Endothelial cell of umbilical vein (primary cell): Measurements from ENCODE around the gene TTN. TPM values are rescaled to one million over a fixed set of nuclear protein-coding genes. Genes with fewer than 3 reads are reported as not detected.

Experiments
- BruUV-seq: library from RNA; stranded (reverse); fragments of 400-500 nt; replicated peaks from 2 replicates; lab custom pipeline; 2021; lab: Mats Ljungman, UMichigan
- CTCF ChIA-PET: fragments of 300-600, 350-600 bp; sonication (Branson Sonifier 250); formaldehyde crosslinking; loops from one replicate; lab custom pipeline; 2021; ENCODE audit warnings: antibody characterized with exemption, inconsistent platforms; lab: Charles Lee
- POLR2A ChIA-PET: fragments of 300-600, 350-600 bp; sonication (Branson Sonifier 250); formaldehyde crosslinking; loops from one replicate; lab custom pipeline; 2021; ENCODE audit warnings: antibody characterized with exemption, inconsistent platforms; lab: Charles Lee
- DNase-seq: peaks from one replicate; pipeline ENCODE4 v3.0.0-alpha.2; 2011; ENCODE audit warnings: low read depth, low spot score
- FAIRE-seq: peaks from 2 replicates; lab custom pipeline; 2011; peaks lifted over from hg19 to GRCh38; lab: Jason Lieb, UNC
- H2AFZ ChIP-seq: 2 replicates; pipeline ENCODE4 v1.6.0; 2012; ENCODE audit warnings: low read depth, low read length, control low read depth, inconsistent platforms
- H3K27ac ChIP-seq: 2 replicates; pipeline ENCODE4 v1.5.1; 2011; ENCODE audit warnings: low read depth, mild to moderate bottlenecking, control low read depth, low read length, moderate library complexity; ENCODE audit not compliant: insufficient read depth
- H3K27me3 ChIP-seq, 2 experiments: 2 replicates each; pipeline versions ENCODE4 v1.6.0 to v1.6.1; 2011; ENCODE audit warnings: low read length in 2 of 2, mixed read lengths in 1 of 2; ENCODE audit not compliant: control insufficient read depth in 2 of 2, insufficient read depth in 2 of 2
- H3K36me3 ChIP-seq, 2 experiments: 2 replicates in 1 of 2; 3 replicates in 1 of 2; pipeline ENCODE4 v1.5.1; 2011; ENCODE audit warnings: low read length in 2 of 2, mild to moderate bottlenecking in 1 of 2, moderate library complexity in 1 of 2; ENCODE audit not compliant: control insufficient read depth in 2 of 2, insufficient read depth in 2 of 2; ENCODE audit errors: extremely low read depth in 1 of 2
- H3K4me1 ChIP-seq: 3 replicates; pipeline ENCODE4 v1.5.1; 2011; ENCODE audit warnings: mild to moderate bottlenecking, low read length; ENCODE audit not compliant: control insufficient read depth, insufficient read depth; ENCODE audit errors: extremely low read depth
- H3K4me2 ChIP-seq: 2 replicates; pipeline ENCODE4 v1.6.1; 2011; ENCODE audit warnings: low read length, control low read depth, mixed read lengths; ENCODE audit not compliant: insufficient read depth
- H3K4me3 ChIP-seq, 3 experiments: fragments of 200-600 bp in 1 of 3; sonication (generic), shearing (Covaris generic) in 1 of 3; replicated peaks in 1 of 3; 2 replicates each; pipeline ENCODE4 v1.5.1; 2011 to 2016; ENCODE audit warnings: control low read depth in 3 of 3, low read length in 3 of 3, mild to moderate bottlenecking in 2 of 3, inconsistent platforms in 1 of 3, low read depth in 1 of 3, moderate library complexity in 1 of 3; ENCODE audit not compliant: insufficient read depth in 1 of 3
- H3K79me2 ChIP-seq: 2 replicates; pipeline ENCODE4 v1.6.0; 2012; ENCODE audit warnings: low read length, inconsistent platforms; ENCODE audit not compliant: control insufficient read depth, insufficient read depth
- H3K9ac ChIP-seq: replicated peaks from 2 replicates; pipeline ENCODE3; 2011; ENCODE audit warnings: low read length, control low read depth; ENCODE audit not compliant: insufficient read depth; ENCODE audit errors: extremely low read depth
- H3K9me1 ChIP-seq: replicated peaks from 3 replicates; pipeline ENCODE4 v1.6.0; 2011; ENCODE audit warnings: mild to moderate bottlenecking, low read length; ENCODE audit not compliant: control insufficient read depth, insufficient read depth; ENCODE audit errors: extremely low read depth
- H3K9me3 ChIP-seq: replicated peaks from 2 replicates; pipeline ENCODE4 v1.5.1; 2012; ENCODE audit warnings: low read length, inconsistent platforms; ENCODE audit not compliant: control insufficient read depth, insufficient read depth
- H4K20me1 ChIP-seq: replicated peaks from 2 replicates; pipeline ENCODE3; 2011; ENCODE audit warnings: mild to moderate bottlenecking, low read length; ENCODE audit not compliant: control insufficient read depth, insufficient read depth; ENCODE audit errors: extremely low read depth
- CTCF ChIP-seq, 2 donors: IDR thresholded peaks; 1 replicate in 1 of 2; 2 replicates in 1 of 2; pipeline ENCODE4 v1.5.1; 2011; ENCODE audit warnings: low read length in 2 of 2, mild to moderate bottlenecking in 2 of 2, moderate library complexity in 2 of 2, control low read depth in 1 of 2, inconsistent platforms in 1 of 2, low read depth in 1 of 2; ENCODE audit not compliant: insufficient read depth in 1 of 2; ENCODE audit errors: extremely low read depth in 1 of 2
- EZH2 ChIP-seq: IDR thresholded peaks from 2 replicates; pipeline ENCODE4 v1.6.1; 2012; ENCODE audit warnings: borderline replicate concordance, low read depth, mild to moderate bottlenecking, moderate library complexity, low read length, inconsistent platforms; ENCODE audit not compliant: severe bottlenecking
- FOS ChIP-seq: IDR thresholded peaks from 2 replicates; pipeline ENCODE4 v1.6.1; 2011; ENCODE audit warnings: mild to moderate bottlenecking, low read length, moderate library complexity, borderline replicate concordance; ENCODE audit not compliant: insufficient read depth
- GATA2 ChIP-seq: IDR thresholded peaks from 2 replicates; pipeline ENCODE4 v1.7.0; 2011; ENCODE audit warnings: low read depth, mild to moderate bottlenecking, moderate library complexity, mixed read lengths, low read length; ENCODE audit not compliant: insufficient read length, insufficient read depth
- JUN ChIP-seq: IDR thresholded peaks from 2 replicates; pipeline ENCODE4 v1.6.1; 2011; ENCODE audit warnings: borderline replicate concordance, low read depth; ENCODE audit not compliant: insufficient read length, insufficient read depth
- MYC ChIP-seq: IDR thresholded peaks from one replicate; pipeline ENCODE4 v1.6.1; 2011; ENCODE audit warnings: mild to moderate bottlenecking, low read depth, low read length
- POLR2A ChIP-seq: IDR thresholded peaks from 2 replicates; pipeline ENCODE4 v1.6.1; 2012; ENCODE audit warnings: low read depth, mild to moderate bottlenecking, control low read depth, low read length
- POLR2AphosphoS5 ChIP-seq: IDR thresholded peaks from 2 replicates; pipeline ENCODE4 v1.6.1; 2012; ENCODE audit warnings: low read depth, mild to moderate bottlenecking, control low read depth, low read length, moderate library complexity; ENCODE audit not compliant: insufficient read depth
- dilution Hi-C: fragments of 300-500 bp; cut with MboI; formaldehyde crosslinking; loops from one replicate; pipeline ENCODE4 v1.15.0; 2019; ENCODE audit warnings: low sequenced_read_pairs; ENCODE audit not compliant: extremely low pct_ligation_motif_present
- intact Hi-C: fragments of 100-400 bp; cut with micrococcal nuclease; formaldehyde crosslinking; loops from one replicate; pipeline ENCODE4 v1.10.0; 2022
- polyA plus RNA-seq, 4 experiments: library from polyadenylated mRNA; depleted of rRNA in 3 of 4; stranded (reverse) in 3 of 4; unstranded in 1 of 4; fragments of >200 nt; gene quantifications; 2 replicates each; pipeline versions ENCODE4 v1.2.1 to v1.2.3, GENCODE V29; 2011 to 2012; ENCODE audit warnings: missing spikeins in 1 of 4
- total RNA-seq: library from RNA; stranded (reverse); gene quantifications from 2 replicates; pipeline ENCODE4 v1.2.3, GENCODE V29; 2021
- TF ChIP-seq, protein P1 (sequence below): IDR thresholded peaks from 2 replicates; pipeline ENCODE4 v1.6.1; 2011; ENCODE audit not compliant: insufficient read depth, insufficient read length

TTN gene
- total and polyA plus RNA-seq, 2 donors (not counting 3 experiments of a cell fraction or from before 2014, with no cell fraction given), result 0.11 to 0.49 TPM

GRCh38 chr2:178810422-178810821, 3.2 kb upstream of the TTN start:
- ChIA-PET POLR2A (no interaction called here), CTCF (interaction anchor here (1.3 to 1.8 kb wide), 3 partner anchors 15 to 49 kb away, joined by 4 to 5 read pairs (median 5); no protein-coding TSS in a partner anchor)
- no peak for TF ChIP-seq EZH2
- no peak for TF ChIP-seq JUN
- TF ChIP-seq GATA2, result no peak
- TF ChIP-seq, protein P1, sequence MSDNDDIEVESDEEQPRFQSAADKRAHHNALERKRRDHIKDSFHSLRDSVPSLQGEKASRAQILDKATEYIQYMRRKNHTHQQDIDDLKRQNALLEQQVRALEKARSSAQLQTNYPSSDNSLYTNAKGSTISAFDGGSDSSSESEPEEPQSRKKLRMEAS, result no peak
- no peak for TF ChIP-seq FOS
- no peak for TF ChIP-seq POLR2AphosphoS5
- TF ChIP-seq CTCF (IDR thresholded peaks at IDR 0.05; ENCODE audit: extremely low read depth in 1 of 2, insufficient read depth in 1 of 2, low read depth in 1 of 2, low read length in 2 of 2), result no peak
- no peak for TF ChIP-seq POLR2A
- TF ChIP-seq MYC, result no peak
- FAIRE-seq (no peak), DNase-seq (no peak)
- Histone ChIP-seq H3K4me2 (no peak overlapping the region), H3K9me3 (no peaks in the 10 kb centered on the region), H3K9me1 (no peaks in the 10 kb centered on the region), H3K4me1 (no peaks in the 10 kb centered on the region), H3K27ac (no peak overlapping the region), H2AFZ (no peak overlapping the region), H3K4me3 (no peak overlapping the region), H3K36me3 (no peaks in the 10 kb centered on the region), H3K79me2 (no peaks in the 10 kb centered on the region), H4K20me1 (no peaks in the 10 kb centered on the region), H3K9ac (no peak overlapping the region), H3K27me3 (no peaks in the 10 kb centered on the region)
- intact Hi-C loops (no loop called here), dilution Hi-C loops (loop anchor here (25.0 kb wide), 1 partner anchor 102 kb away; no protein-coding TSS in a partner anchor)
- BruUV-seq, result no TSS peak
